Activated CD4-positive, alpha-beta T cell treated with anti-CD3 and anti-CD28 coated beads, Interleukin-2, amount 50 U/mL, for 1 hour (primary cell): ENCODE data around the gene XKR3.
"Not testable (repeated sequence)": the region's sequence is repeated elsewhere in the genome, so short reads cannot be mapped to it uniquely, and the experiment has no call there.

ENCODE experiments used
- DNase-seq: peaks from one replicate; pipeline ENCODE4 v3.0.0-alpha.2; 2020

The XKR3 gene

DNA sequence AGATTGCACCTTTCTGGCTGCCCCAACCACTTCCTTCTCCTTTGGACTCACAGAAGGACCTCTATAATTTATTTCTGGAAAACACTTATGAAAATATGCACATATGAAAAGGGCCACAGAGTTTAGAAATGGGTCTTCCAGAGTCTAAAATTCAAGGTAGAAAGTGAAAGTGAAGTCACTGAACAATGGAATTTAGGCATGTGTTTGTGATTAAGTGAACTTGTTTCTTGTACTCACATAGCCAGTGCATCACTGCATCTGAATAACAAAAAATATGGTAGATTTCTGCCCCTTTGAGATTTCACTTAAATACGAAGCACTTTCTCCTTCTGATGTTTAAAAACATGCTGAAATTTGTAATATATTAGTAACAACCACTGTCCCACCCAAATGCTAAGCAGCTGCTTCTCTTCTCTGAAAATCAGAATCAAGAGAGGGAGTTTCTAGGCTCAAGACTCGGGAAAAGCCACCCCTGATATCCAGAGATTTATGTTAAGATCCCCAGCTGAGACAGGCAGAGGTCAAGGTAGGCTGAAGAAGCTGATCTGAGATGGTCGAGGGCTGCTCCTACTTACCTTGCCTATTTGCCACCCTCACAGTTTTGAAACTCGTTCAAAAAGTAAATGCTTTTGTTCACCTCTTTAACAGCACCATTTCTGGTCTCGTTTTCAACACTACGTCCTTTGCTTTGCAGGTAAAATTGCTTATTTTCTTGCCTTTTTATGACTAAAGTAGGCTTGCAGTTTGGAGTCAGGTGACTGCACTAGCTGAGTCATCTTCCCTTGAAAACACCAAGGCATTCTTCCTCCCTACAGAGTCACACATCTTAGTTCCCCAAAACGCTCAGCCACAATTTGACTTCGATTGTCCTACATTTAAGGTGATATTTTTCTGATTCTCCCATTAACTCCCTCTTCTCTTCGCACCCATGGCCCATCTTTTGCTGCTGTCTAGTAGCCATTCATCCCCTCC lies at the start of gene XKR3:
XKR3 (minus strand) TSS at position 696 of the 972 bp plus-strand sequence. CDS start 17,338 bp downstream, outside the sequence.
- no peak for DNase-seq

GRCh38 chr22:16869640-16870039 lies 44.4 kb upstream of the XKR3 start:
- not testable (repeated sequence) for DNase-seq

GRCh38 chr22:16866167-16866566 lies 41.0 kb upstream of the XKR3 start:
- DNase-seq, result no peak

DNA sequence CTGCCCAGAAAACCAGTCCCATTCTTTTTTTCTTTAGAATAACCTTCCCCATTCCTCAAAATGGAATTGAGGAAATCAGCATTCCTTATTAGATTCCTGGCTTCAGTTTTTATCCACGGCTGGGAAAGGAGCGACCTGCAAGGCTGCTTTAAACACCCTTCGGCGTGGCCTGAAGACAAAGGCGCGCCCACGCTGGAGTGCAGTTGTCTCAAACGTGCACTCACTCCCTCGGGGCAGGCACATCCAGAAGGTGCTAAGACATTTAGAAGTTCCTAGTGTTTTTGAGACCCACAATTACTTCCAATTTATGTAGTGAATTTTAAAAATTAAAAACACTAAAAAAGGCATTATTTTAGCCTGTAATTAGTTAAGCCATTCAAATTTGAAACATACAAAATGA lies 31.6 kb upstream of the XKR3 start:
- DNase-seq, result not testable (repeated sequence)

DNA sequence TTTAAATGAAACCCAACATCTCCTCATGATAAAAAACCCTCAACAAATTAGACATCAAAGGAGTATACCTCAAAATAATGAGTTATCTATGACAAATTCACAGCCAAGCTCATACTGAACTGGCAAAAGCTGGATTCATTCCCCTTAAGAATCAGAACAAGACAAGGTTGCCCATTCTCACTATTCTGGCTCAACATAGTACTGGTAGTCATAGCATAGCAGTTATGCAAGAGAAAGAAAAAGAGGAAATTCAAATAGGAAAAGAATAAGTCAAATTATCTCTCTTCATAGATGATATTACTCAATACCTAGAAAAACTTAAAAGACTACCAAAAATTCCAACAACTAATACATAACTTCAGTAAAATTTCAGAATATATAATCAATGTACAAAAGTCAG lies 29.4 kb upstream of the XKR3 start:
- DNase-seq, result no peak

DNA sequence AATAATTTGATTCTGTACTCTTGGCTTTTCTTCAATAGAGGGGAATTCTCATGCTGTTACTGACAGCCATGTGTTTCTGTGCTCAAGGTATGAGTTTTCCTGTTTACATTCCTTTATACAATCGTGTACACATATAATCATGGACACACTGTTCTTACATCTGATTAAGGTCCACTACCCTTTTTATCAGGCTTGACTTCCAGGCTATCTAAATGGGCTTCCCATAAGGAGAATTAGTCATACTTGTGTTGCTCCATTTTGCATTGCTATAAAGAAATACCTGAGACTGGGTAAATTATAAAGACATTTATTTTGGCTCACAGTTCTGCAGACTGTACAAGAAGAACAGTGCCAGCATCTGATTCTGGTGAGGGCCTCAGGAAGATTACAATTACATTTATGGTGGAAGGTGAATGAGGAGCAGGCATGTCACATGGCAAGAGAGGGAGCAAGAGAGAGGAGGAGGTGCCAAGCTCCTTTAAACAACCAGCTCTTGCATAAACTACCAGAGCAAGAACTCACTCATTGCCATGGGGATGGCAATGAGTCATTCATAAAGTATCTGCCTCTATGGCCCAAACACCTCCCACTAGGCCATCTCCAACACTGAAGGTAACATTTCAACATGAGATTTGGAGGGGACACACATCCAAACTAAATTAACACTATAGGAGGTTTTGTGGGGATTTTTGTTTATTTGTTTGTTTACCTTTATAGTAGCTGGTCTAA lies 26.2 kb upstream of the XKR3 start:
- not testable (repeated sequence) for DNase-seq

GRCh38 chr22:16847271-16847670 lies 22.1 kb upstream of the XKR3 start:
- no peak for DNase-seq

GRCh38 chr22:16845881-16846280 lies 20.7 kb upstream of the XKR3 start:
- DNase-seq, result no peak

DNA sequence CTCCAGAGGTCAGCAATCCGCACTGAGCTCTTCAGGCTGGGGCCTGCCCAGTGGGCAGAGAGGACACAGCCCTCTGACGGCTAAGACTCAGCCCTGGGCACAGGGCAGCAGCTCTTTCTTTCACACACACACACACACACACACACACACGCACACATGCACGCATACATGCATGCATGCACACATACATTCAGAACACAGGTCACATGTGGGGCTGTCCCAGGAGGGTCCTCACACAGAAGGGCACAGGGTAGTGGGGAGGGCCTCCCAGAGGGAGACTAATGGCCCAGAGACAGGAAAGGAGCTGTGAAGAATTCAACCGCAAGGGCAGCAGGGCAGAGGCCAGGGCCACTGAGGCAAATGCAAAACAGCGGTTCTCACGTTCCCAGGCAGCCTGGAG lies 20.3 kb upstream of the XKR3 start:
- DNase-seq, result no peak

- no peak for DNase-seq
Observed at GRCh38 chr22:16844529-16844928, 19.3 kb upstream of the XKR3 start.

DNA sequence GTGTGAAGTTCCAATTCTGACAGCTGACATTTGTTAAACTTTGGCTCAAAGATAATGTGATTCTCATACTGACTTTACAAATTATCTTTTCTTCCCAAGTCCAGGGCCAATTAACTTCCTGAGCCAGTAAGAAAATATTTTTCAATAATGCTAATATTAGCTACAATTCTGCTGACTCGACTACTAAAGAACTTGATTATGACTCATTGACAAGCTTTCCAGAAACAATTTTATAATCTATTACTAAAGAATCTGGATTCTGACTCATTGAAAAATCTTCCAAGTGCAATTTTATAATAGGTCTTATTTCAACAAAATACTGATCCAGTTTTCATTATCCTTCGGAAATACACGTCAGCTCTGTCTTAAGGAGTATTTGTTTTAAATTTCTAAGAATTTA lies 12.9 kb upstream of the XKR3 start:
- no peak for DNase-seq

GRCh38 chr22:16834971-16835370 lies 9.8 kb upstream of the XKR3 start:
- DNase-seq, result no peak

GRCh38 chr22:16831257-16831656 lies 6.0 kb upstream of the XKR3 start:
- no peak for DNase-seq

GRCh38 chr22:16829985-16830384 lies 4.8 kb upstream of the XKR3 start:
- no peak for DNase-seq

GRCh38 chr22:16828876-16829275 lies 3.7 kb upstream of the XKR3 start:
- no peak for DNase-seq

GRCh38 chr22:16827506-16827905 lies 2.3 kb upstream of the XKR3 start:
- DNase-seq, result no peak

DNA sequence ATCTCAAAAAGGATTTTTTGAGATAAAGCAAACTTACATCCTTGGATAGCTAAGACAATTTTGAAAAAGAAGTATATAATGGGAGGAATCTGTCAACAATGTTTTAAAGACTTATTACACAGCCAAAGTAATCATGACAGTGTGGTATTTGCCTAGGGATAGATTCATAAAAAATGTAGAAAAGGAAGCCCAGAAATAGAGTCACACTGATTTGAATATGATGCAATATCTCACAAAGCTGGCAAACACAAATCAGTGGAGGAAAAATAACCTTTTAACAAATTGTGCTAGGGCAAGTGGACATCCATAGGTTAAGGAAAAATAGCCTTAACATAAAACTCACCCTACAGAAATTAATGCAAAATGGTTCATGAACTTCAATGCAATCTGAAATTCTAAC lies 6.0 kb downstream of the XKR3 start:
- DNase-seq, result no peak

GRCh38 chr22:16818538-16818937 lies 6.7 kb downstream of the XKR3 start:
- DNase-seq, result no peak

DNA sequence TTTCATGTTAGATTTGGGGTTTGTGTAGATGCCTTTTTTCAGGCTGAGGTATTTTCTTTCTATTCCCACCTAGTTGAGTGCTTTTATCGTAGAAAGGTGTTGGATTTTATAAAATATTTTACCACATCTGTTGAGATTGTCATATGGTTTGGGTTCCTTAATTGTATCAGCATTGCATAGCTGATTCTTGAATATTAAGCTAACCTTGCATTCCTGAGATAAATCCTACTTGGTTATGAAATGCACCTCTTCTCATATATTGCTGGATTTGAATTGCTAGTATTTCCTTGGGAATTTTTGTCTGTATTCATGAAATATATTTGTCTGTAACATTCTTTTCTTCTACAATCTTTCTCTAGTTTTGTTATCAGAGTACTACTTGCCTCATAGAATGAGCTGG lies 10.1 kb downstream of the XKR3 start:
- DNase-seq, result no peak

DNA sequence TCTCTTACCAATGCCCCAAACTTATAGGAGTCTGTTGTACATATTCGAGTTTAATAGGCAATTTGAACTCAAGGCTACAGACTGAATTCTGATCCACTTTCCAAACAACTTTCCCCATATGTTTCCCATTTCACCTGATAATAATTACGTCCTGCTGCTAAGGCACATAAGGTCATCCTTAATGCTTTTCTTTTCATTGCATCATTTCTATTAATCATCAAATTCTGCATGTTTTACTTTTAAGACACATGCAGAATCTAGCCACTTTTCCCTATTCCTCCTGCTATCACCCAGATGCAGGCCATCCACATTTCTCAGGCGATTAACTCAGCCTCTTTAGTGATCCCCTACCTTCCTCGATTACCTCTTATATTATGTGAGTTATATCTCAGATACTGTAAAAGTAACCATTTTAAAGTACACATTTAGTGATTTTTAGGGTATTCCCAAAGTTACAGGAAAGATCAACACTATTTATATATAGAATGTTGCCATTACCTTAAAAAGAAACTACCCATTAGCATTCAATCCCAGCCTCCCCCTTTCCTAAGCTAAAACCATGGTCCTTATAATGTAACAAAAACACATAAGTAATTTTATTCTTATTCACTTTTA lies 14.9 kb downstream of the XKR3 start:
- DNase-seq, result no peak

GRCh38 chr22:16808744-16809143 lies 16.5 kb downstream of the XKR3 start:
- DNase-seq, result no peak

DNA sequence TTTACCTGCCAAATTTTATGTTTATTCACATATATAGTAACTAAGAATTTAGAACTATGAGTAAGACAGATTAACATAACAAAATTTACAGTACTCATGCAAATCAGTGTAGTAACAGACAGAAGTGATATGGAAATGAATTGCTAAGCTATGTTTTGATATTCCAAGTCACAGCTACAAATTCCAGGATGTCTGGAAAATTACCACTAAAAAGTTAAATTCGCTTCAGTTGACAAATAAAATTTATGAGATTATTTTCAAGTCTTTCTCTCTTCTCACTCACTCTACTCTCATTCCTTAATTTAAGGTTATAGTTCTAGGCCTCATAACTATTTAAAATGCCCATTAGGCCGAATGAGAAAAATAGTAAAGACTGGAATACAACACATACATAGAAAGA lies 18.1 kb downstream of the XKR3 start:
- DNase-seq, result no peak

GRCh38 chr22:16806401-16806800 lies 18.8 kb downstream of the XKR3 start:
- no peak for DNase-seq

DNA sequence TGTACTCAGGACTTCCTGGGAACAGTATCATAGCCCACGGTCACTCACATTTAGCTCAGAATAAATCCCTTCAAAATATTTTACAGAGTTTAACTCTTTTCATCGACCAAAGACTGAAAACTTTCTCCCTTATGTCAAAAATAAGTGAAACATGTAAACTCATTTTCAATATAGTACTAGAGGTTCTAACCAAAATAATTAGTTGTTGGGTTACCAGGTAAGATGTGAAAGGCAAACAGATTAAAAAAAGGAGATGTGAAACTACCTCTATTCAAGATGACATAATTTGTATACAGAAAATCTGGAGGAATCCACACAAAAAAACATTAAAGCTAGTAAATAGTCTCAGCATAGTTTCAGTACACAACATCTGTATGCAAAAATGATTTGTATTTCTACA lies 20.3 kb downstream of the XKR3 start:
- DNase-seq, result no peak
